GM12878 (cell line): ENCODE data around the gene ANKRD55. TPM values are rescaled to one million over a fixed set of nuclear protein-coding genes. Genes with fewer than 3 reads are reported as not detected.

ENCODE experiments used
- ATAC-seq: fragments of 200-7000 bp; cut with Tn5 transposase; 3 replicates; pipeline ENCODE4 v1.9.1; 2020; ENCODE audit warnings: mild to moderate bottlenecking, moderate library complexity
- BruUV-seq: library from RNA; stranded (reverse); fragments of 400-500 nt; replicated peaks from 2 replicates; lab custom pipeline; 2021; lab: Mats Ljungman, UMichigan
- CTCF ChIA-PET: fragments of 300-600 bp; sonication (Branson Sonifier 250); formaldehyde crosslinking; extraction: SDS; loops from one replicate; lab custom pipeline; 2021; ENCODE audit warnings: inconsistent platforms; lab: Yijun Ruan, JAX
- POLR2A ChIA-PET: fragments of 350-600 bp; formaldehyde crosslinking; extraction: SDS; loops from one replicate; lab custom pipeline; 2021; ENCODE audit warnings: inconsistent platforms; lab: Charles Lee
- RAD21 ChIA-PET: fragments of 300-600 bp; sonication (Branson Sonifier 250); formaldehyde crosslinking; loops from one replicate; lab custom pipeline; 2023; ENCODE audit warnings: antibody characterized with exemption; ENCODE audit not compliant: unreplicated experiment; lab: Charles Lee
- SMC1A ChIA-PET: fragments of 300-600 bp; sonication (Branson Sonifier 250); formaldehyde crosslinking; loops from one replicate; lab custom pipeline; 2023; ENCODE audit not compliant: unreplicated experiment, uncharacterized antibody; lab: Charles Lee
- DNase-seq: peaks from one replicate; pipeline ENCODE4 v3.0.0-alpha.2; 2011; ENCODE audit warnings: low read depth, low spot score
- FAIRE-seq: peaks from 3 replicates; lab custom pipeline; 2011; peaks lifted over from hg19 to GRCh38; lab: Jason Lieb, UNC
- H2AFZ ChIP-seq: 2 replicates; pipeline ENCODE4 v1.6.0; 2011; ENCODE audit warnings: low read depth, low read length, control low read depth; ENCODE audit not compliant: control insufficient read depth
- H3K27ac ChIP-seq: 2 replicates; pipeline ENCODE4 v1.5.1; 2011; ENCODE audit warnings: control low read depth; ENCODE audit not compliant: control insufficient read depth, insufficient read depth
- H3K27me3 ChIP-seq, 2 experiments: replicated peaks in 1 of 2; 2 replicates each; pipeline versions ENCODE4 v1.6.0 to v1.6.1; 2011; ENCODE audit warnings: low read length in 1 of 2; ENCODE audit not compliant: control insufficient read depth in 2 of 2, insufficient read depth in 2 of 2
- H3K36me3 ChIP-seq, 2 experiments: 2 replicates each; pipeline ENCODE4 v1.5.1; 2011; ENCODE audit warnings: low read length in 1 of 2; ENCODE audit not compliant: control insufficient read depth in 2 of 2, insufficient read depth in 2 of 2
- H3K4me1 ChIP-seq: 2 replicates; pipeline ENCODE4 v1.6.1; 2011; ENCODE audit warnings: mild to moderate bottlenecking, low read length, moderate library complexity, mixed read lengths; ENCODE audit not compliant: control insufficient read depth, insufficient read depth
- H3K4me2 ChIP-seq: 2 replicates; pipeline ENCODE4 v1.6.0; 2011; ENCODE audit warnings: control low read depth; ENCODE audit not compliant: control insufficient read depth, insufficient read depth
- H3K4me3 ChIP-seq: fragments of 200-600 bp; sonication (generic); 2 replicates; pipeline ENCODE4 v1.5.1; 2016
- H3K79me2 ChIP-seq: 2 replicates; pipeline ENCODE4 v1.6.0; 2011; ENCODE audit warnings: low read length; ENCODE audit not compliant: control insufficient read depth, insufficient read depth
- H3K9ac ChIP-seq: 2 replicates; pipeline ENCODE4 v1.8.0; 2011; ENCODE audit warnings: low read length, control low read depth, mixed read lengths; ENCODE audit not compliant: control insufficient read depth, insufficient read depth
- H3K9me3 ChIP-seq: replicated peaks from 3 replicates; pipeline ENCODE4 v1.5.1; 2011; ENCODE audit warnings: mild to moderate bottlenecking, low read length; ENCODE audit not compliant: control insufficient read depth, insufficient read depth
- H4K20me1 ChIP-seq: 2 replicates; pipeline ENCODE4 v1.6.0; 2011; ENCODE audit not compliant: control insufficient read depth, insufficient read depth
- BCL3 ChIP-seq: IDR thresholded peaks from 2 replicates; pipeline ENCODE4 v1.6.1; 2011; ENCODE audit warnings: borderline replicate concordance, low read depth, mild to moderate bottlenecking, moderate library complexity, low read length; ENCODE audit not compliant: insufficient read depth, poor library complexity, severe bottlenecking
- ESRRA ChIP-seq: IDR thresholded peaks from 2 replicates; pipeline ENCODE4 v1.6.1; 2012; ENCODE audit warnings: mild to moderate bottlenecking, low read length, improper control_type of control experiment
- KAT2A ChIP-seq: conservative IDR thresholded peaks from 2 replicates; pipeline ENCODE4 v1.6.1; 2011; ENCODE audit warnings: low read depth, low read length; ENCODE audit not compliant: control insufficient read depth
- NFYA ChIP-seq: IDR thresholded peaks from 2 replicates; pipeline ENCODE4 v1.6.1; 2011; ENCODE audit warnings: low read depth, mild to moderate bottlenecking, low read length, improper control_type of control experiment, borderline replicate concordance
- NRF1 ChIP-seq: conservative IDR thresholded peaks from 2 replicates; pipeline ENCODE4 v1.6.1; 2011; ENCODE audit warnings: mild to moderate bottlenecking, low read depth, low read length, improper control_type of control experiment
- PML ChIP-seq: IDR thresholded peaks from 2 replicates; pipeline ENCODE4 v1.6.1; 2012; ENCODE audit warnings: low read length, inconsistent platforms
- RFX5 ChIP-seq: IDR thresholded peaks from 2 replicates; pipeline ENCODE4 v1.6.1; 2011; ENCODE audit warnings: low read depth, low read length, improper control_type of control experiment
- SKIL ChIP-seq: fragments of 450-650 bp; IDR thresholded peaks from 2 replicates; pipeline ENCODE4 v1.6.1; 2017; ENCODE audit warnings: mild to moderate bottlenecking, low read depth, inconsistent platforms; ENCODE audit not compliant: poor library complexity, severe bottlenecking
- SP1 ChIP-seq: IDR thresholded peaks from one replicate; pipeline ENCODE4 v1.6.1; 2011; ENCODE audit warnings: low read depth, low read length
- SPI1 ChIP-seq: IDR thresholded peaks from 2 replicates; pipeline ENCODE4 v1.6.1; 2011; ENCODE audit warnings: low read depth, mild to moderate bottlenecking, low read length, moderate library complexity, borderline replicate concordance; ENCODE audit not compliant: insufficient read depth
- USF1 ChIP-seq: IDR thresholded peaks from 2 replicates; pipeline ENCODE4 v1.6.1; 2011; ENCODE audit warnings: borderline replicate concordance, low read depth, mild to moderate bottlenecking, moderate library complexity, mixed read lengths, low read length; ENCODE audit not compliant: insufficient read depth; ENCODE audit errors: extremely low read length
- YY1 ChIP-seq: IDR thresholded peaks from 2 replicates; pipeline ENCODE4 v1.6.1; 2011; ENCODE audit warnings: low read depth, mild to moderate bottlenecking, low read length
- WGBS: methylation state at CpG from one replicate; pipeline ENCODE4 v1.1.6; 2016; ENCODE audit warnings: low lambda C conversion rate; ENCODE audit not compliant: insufficient replicate concordance, insufficient coverage; ENCODE audit errors: missing lambda C conversion rate; 5-methylcytosine and 5-hydroxymethylcytosine counted together
- in situ Hi-C: fragments of 300-500 bp; cut with MboI; formaldehyde crosslinking; loops from 9 replicates; pipeline ENCODE4 v1.14.3; 2018; ENCODE audit warnings: mixed read lengths
- intact Hi-C: fragments of 100-400 bp; cut with micrococcal nuclease; formaldehyde crosslinking; loops from one replicate; pipeline ENCODE4 v1.14.2; 2022; ENCODE audit not compliant: unreplicated experiment
- polyA plus RNA-seq, 11 experiments: library from polyadenylated mRNA; depleted of rRNA in 4 of 11; unstranded in 6 of 11; stranded (reverse) in 5 of 11; fragments of >200 nt; fragmentation: Nextera tagmentation in 4 of 11; fragmentation: Illumina TruSeq in 1 of 11; extraction: Ambion mirVana in 4 of 11; extraction: Trizol in 1 of 11; gene quantifications; 1 replicate in 1 of 11; 2 replicates in 10 of 11; pipeline versions ENCODE4 v1.2.1 to v1.2.3, GENCODE V29; 2011 to 2016; ENCODE audit warnings: inconsistent platforms in 2 of 11, missing spikeins in 2 of 11, low read depth in 1 of 11
- total RNA-seq, 4 experiments: library from RNA; depleted of rRNA in 3 of 4; stranded (reverse); fragments of >200 nt in 3 of 4; fragmentation: Illumina TruSeq in 1 of 4; extraction: Trizol in 1 of 4; gene quantifications; 2 replicates each; pipeline versions ENCODE4 v1.2.1 to v1.2.3, GENCODE V29; 2013 to 2021

Gene ANKRD55
- total and polyA plus RNA-seq, 10 of the 15 experiments (the other 5 are each of a cell fraction or from before 2014, with no cell fraction given) = 0.04 TPM; not detected in 9

GRCh38 chr5:56076486-56076885 lies 156.6 kb downstream of the ANKRD55 start:
- Histone ChIP-seq H4K20me1 (no peaks in the 10 kb centered on the region), H3K79me2 (no peaks in the 10 kb centered on the region), H3K4me3 (no peak overlapping the region), H3K27ac (no peak overlapping the region), H3K4me1 (peaks cover 21% of the 10 kb centered on the region), H3K27me3 (no peaks in the 10 kb centered on the region), H3K9ac (no peak overlapping the region), H3K4me2 (no peak overlapping the region), H2AFZ (no peak overlapping the region), H3K36me3 (no peaks in the 10 kb centered on the region), H3K9me3 (no peaks in the 10 kb centered on the region)
- RAD21 ChIA-PET = no interaction called here
- FAIRE-seq (no peak), DNase-seq (no peak), ATAC-seq (no peak)
- no TSS peak for BruUV-seq
- WGBS = 82% methylated on average over 3 of the region's 3 CpGs
- in situ Hi-C loops = no loop called here
- CTCF ChIA-PET = interaction anchor here (1.2 to 4.6 kb wide), 2 partner anchors 10 to 124 kb away, joined by 4 to 24 read pairs; no protein-coding TSS in a partner anchor
- POLR2A ChIA-PET = interaction anchor here (3.0 kb wide), 1 partner anchor 82 kb away, joined by 13 read pairs; the partner anchor contains the start of gene IL6ST
- SMC1A ChIA-PET = interaction anchor here (1.5 to 7.2 kb wide), 5 partner anchors 12 to 93 kb away, joined by 4 to 62 read pairs (median 38); partner anchors contain the start of gene IL6ST
- TF ChIP-seq SKIL (no peak), NFYA (no peak), YY1 (no peak), BCL3 (no peak), ESRRA (no peak), NRF1 (no peak), SPI1 (no peak), PML (no peak), RFX5 (no peak), USF1 (no peak), SP1 (no peak), KAT2A (no peak)
- intact Hi-C loops = no loop called here
